A549 (cell line): ENCODE data around the gene SLC24A3. TPM values are rescaled to one million over a fixed set of nuclear protein-coding genes. Genes with fewer than 3 reads are reported as not detected.
A peak's percentile ranks its signal among the peaks of the same experiment; 100 is the strongest.

Source experiments
- ATAC-seq, 2 experiments: fragments of 200-7000 bp in 1 of 2; fragments of >200 bp in 1 of 2; cut with Nextera tagmentation in 1 of 2; cut with Tn5 transposase in 1 of 2; 3 replicates each; pipeline versions ENCODE4 v1.8.0 to v1.9.1; 2018 to 2020; ENCODE audit warnings: mild to moderate bottlenecking in 1 of 2, moderate library complexity in 1 of 2
- CTCF ChIA-PET: fragments of 300-600 bp; sonication (Branson Sonifier 250); formaldehyde crosslinking; extraction: SDS; loops from one replicate; lab custom pipeline; 2021; ENCODE audit warnings: antibody characterized with exemption, inconsistent platforms; lab: Yijun Ruan, JAX
- POLR2A ChIA-PET: fragments of 350-600 bp; formaldehyde crosslinking; extraction: SDS; loops from one replicate; lab custom pipeline; 2021; ENCODE audit warnings: antibody characterized with exemption, inconsistent platforms; lab: Yijun Ruan, JAX
- DNase-seq, 2 experiments: peaks; one replicate each; pipeline versions ENCODE4 v3.0.0 to v3.0.0-alpha.2; 2011 to 2016; ENCODE audit warnings: low read depth in 1 of 2, low spot score in 1 of 2
- FAIRE-seq: peaks from 2 replicates; lab custom pipeline; 2011; peaks lifted over from hg19 to GRCh38; lab: Jason Lieb, UNC
- H3K27ac ChIP-seq, 2 experiments: fragments of >200 bp; sonication (Bioruptor Twin); formaldehyde crosslinking; 3 replicates each; pipeline ENCODE4 v1.5.1; 2016 to 2017
- H3K4me1 ChIP-seq: fragments of >200 bp; sonication (Bioruptor Twin); formaldehyde crosslinking; 3 replicates; pipeline ENCODE4 v1.6.1; 2016
- H3K4me2 ChIP-seq: fragments of >200 bp; sonication (Bioruptor Twin); formaldehyde crosslinking; 3 replicates; pipeline ENCODE4 v1.6.1; 2016
- H3K4me3 ChIP-seq: fragments of >200 bp; sonication (Bioruptor Twin); formaldehyde crosslinking; 3 replicates; pipeline ENCODE4 v1.5.1; 2016
- H3K9me3 ChIP-seq: fragments of >200 bp; sonication (Bioruptor Twin); formaldehyde crosslinking; 3 replicates; pipeline ENCODE4 v1.6.1; 2016
- BCL3 ChIP-seq: fragments of >200 bp; sonication (Bioruptor Twin); formaldehyde crosslinking; IDR thresholded peaks from 3 replicates; pipeline ENCODE4 v1.6.1; 2016
- CBX2 ChIP-seq: fragments of 200-600 bp; sonication (generic); IDR thresholded peaks from 2 replicates; pipeline ENCODE4 v1.6.1; 2016; ENCODE audit warnings: low read depth, mild to moderate bottlenecking, borderline replicate concordance
- CBX8 ChIP-seq: fragments of 200-600 bp; sonication (generic); IDR thresholded peaks from 2 replicates; pipeline ENCODE4 v1.6.1; 2016
- CHD2 ChIP-seq: fragments of 150-350 bp; IDR thresholded peaks from 2 replicates; pipeline ENCODE4 v1.6.1; 2014; ENCODE audit warnings: low read length; ENCODE audit not compliant: partially characterized antibody
- CHD4 ChIP-seq: fragments of 200-600 bp; sonication (generic); IDR thresholded peaks from 2 replicates; pipeline ENCODE4 v1.6.1; 2016; ENCODE audit warnings: antibody characterized with exemption, mild to moderate bottlenecking, borderline replicate concordance
- EHF ChIP-seq: fragments of 250-450 bp; sonication (Bioruptor Pico); IDR thresholded peaks from 2 replicates; pipeline ENCODE4 v1.5.0; 2020; ENCODE audit warnings: mild to moderate bottlenecking
- ESRRA ChIP-seq: fragments of 150-350 bp; IDR thresholded peaks from 2 replicates; pipeline ENCODE4 v1.6.1; 2014; ENCODE audit warnings: mild to moderate bottlenecking, low read length, borderline replicate concordance
- FOSB ChIP-seq: fragments of 250-450 bp; sonication (Bioruptor Pico); IDR thresholded peaks from 2 replicates; pipeline ENCODE4 v1.5.0; 2020; ENCODE audit warnings: mild to moderate bottlenecking, moderate library complexity
- GATA3 ChIP-seq: IDR thresholded peaks from 2 replicates; pipeline ENCODE4 v1.6.1; 2012; ENCODE audit warnings: borderline replicate concordance
- HDAC2 ChIP-seq: fragments of 200-600 bp; sonication (generic); IDR thresholded peaks from 2 replicates; pipeline ENCODE4 v1.6.1; 2016
- HEYL ChIP-seq: fragments of 250-450 bp; sonication (Bioruptor Pico); IDR thresholded peaks from 2 replicates; pipeline ENCODE4 v1.8.0; 2021; ENCODE audit warnings: mild to moderate bottlenecking, moderate library complexity
- HOXA7 ChIP-seq: fragments of 250-450 bp; sonication (Bioruptor Pico); IDR thresholded peaks from 2 replicates; pipeline ENCODE4 v1.5.0; 2020; ENCODE audit warnings: mild to moderate bottlenecking, moderate library complexity
- HOXB13 ChIP-seq: fragments of 250-450 bp; sonication (Bioruptor Pico); IDR thresholded peaks from 2 replicates; pipeline ENCODE4 v1.5.0; 2020; ENCODE audit warnings: low read depth, mild to moderate bottlenecking, moderate library complexity
- HOXB5 ChIP-seq: fragments of 250-450 bp; sonication (Bioruptor Pico); IDR thresholded peaks from 2 replicates; pipeline ENCODE4 v1.5.0; 2020; ENCODE audit warnings: mild to moderate bottlenecking, moderate library complexity
- JUNB ChIP-seq: fragments of >200 bp; sonication (Bioruptor Twin); formaldehyde crosslinking; IDR thresholded peaks from 2 replicates; pipeline ENCODE4 v1.6.1; 2016
- KDM5A ChIP-seq: fragments of 200-600 bp; sonication (generic); IDR thresholded peaks from 2 replicates; pipeline ENCODE4 v1.6.1; 2016; ENCODE audit warnings: antibody characterized with exemption, mild to moderate bottlenecking
- MAX ChIP-seq: IDR thresholded peaks from 2 replicates; pipeline ENCODE4 v1.6.1; 2012
- MAZ ChIP-seq: fragments of 150-350 bp; IDR thresholded peaks from 2 replicates; pipeline ENCODE4 v1.6.1; 2014; ENCODE audit warnings: antibody characterized with exemption, low read depth, low read length, borderline replicate concordance
- PHF8 ChIP-seq: fragments of 200-600 bp; sonication (generic); IDR thresholded peaks from 2 replicates; pipeline ENCODE4 v1.6.1; 2016; ENCODE audit warnings: low read depth, mild to moderate bottlenecking, antibody characterized with exemption, moderate library complexity, borderline replicate concordance
- RNF2 ChIP-seq: fragments of 200-600 bp; sonication (generic); IDR thresholded peaks from 2 replicates; pipeline ENCODE4 v1.6.1; 2016; ENCODE audit warnings: low read depth, mild to moderate bottlenecking, antibody characterized with exemption, moderate library complexity, borderline replicate concordance
- SREBF2 ChIP-seq: fragments of 450-650 bp; IDR thresholded peaks from 2 replicates; pipeline ENCODE4 v1.6.1; 2014; ENCODE audit warnings: mild to moderate bottlenecking, moderate library complexity
- TFCP2L1 ChIP-seq: fragments of 250-450 bp; sonication (Bioruptor Pico); IDR thresholded peaks from 2 replicates; pipeline ENCODE4 v1.5.0; 2021; ENCODE audit warnings: mild to moderate bottlenecking
- TP53 ChIP-seq: fragments of 250-450 bp; sonication (Bioruptor Pico); IDR thresholded peaks from 2 replicates; pipeline ENCODE4 v1.5.0; 2021; ENCODE audit warnings: mild to moderate bottlenecking, moderate library complexity
- WGBS: methylation state at CpG from one replicate; pipeline ENCODE4 v1.1.6; 2017; ENCODE audit errors: missing lambda C conversion rate; 5-methylcytosine and 5-hydroxymethylcytosine counted together
- polyA plus RNA-seq, 4 experiments: library from polyadenylated mRNA; depleted of rRNA in 3 of 4; stranded (reverse); fragments of >200 nt; fragmentation: RNase III in 1 of 4; extraction: RNeasy Plus Mini Kit Qiagen cat#74134 plus additional on column Dnase treatment in 1 of 4; gene quantifications; 2 replicates in 3 of 4; 3 replicates in 1 of 4; pipeline ENCODE4 v1.2.3, GENCODE V29; 2011 to 2017
- TF ChIP-seq, protein P1 (sequence below): fragments of >200 bp; sonication (Bioruptor Twin); formaldehyde crosslinking; IDR thresholded peaks from 3 replicates; pipeline ENCODE4 v1.5.1; 2016
- TF ChIP-seq, protein P2 (sequence below): IDR thresholded peaks from 2 replicates; pipeline ENCODE4 v1.6.1; 2012; ENCODE audit warnings: low read depth, borderline replicate concordance

The SLC24A3 gene
- polyA plus RNA-seq, 2 of the 4 experiments (the other 2 are of a cell fraction), result 0.08 TPM; not detected in 1

DNA sequence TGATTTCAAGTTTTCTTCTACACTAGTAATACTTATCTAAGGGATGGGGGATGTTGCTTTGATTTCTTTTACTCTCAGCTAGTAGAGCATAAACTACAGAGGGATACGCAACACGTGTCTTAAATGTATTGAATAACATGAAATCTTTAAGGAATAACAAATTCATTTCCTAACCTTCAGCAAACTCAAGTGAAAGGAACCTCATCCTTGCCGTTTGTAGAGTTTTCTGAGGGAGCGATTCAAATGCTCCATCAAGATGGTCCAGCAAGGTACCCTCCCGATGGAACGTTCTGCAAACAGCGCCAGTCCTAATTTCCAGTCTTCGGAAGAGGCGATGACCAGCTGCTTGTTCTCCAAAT, 450.2 kb downstream of the SLC24A3 start:
- no peak overlapping the region for H3K4me3 ChIP-seq
- CTCF ChIA-PET, result interaction anchor here (0.7 to 7.5 kb wide), 51 partner anchors 11 to 1380 kb away, joined by 3 to 74 read pairs (median 4); partner anchors contain the start of genes CFAP61 and CRNKL1
- DNase-seq, result no peak
- TF ChIP-seq TP53 (CRISPR knock-in tag) (no peak), CBX8 (no peak), HEYL (CRISPR knock-in tag) (no peak), GATA3 (no peak)
- TF ChIP-seq, protein P1, sequence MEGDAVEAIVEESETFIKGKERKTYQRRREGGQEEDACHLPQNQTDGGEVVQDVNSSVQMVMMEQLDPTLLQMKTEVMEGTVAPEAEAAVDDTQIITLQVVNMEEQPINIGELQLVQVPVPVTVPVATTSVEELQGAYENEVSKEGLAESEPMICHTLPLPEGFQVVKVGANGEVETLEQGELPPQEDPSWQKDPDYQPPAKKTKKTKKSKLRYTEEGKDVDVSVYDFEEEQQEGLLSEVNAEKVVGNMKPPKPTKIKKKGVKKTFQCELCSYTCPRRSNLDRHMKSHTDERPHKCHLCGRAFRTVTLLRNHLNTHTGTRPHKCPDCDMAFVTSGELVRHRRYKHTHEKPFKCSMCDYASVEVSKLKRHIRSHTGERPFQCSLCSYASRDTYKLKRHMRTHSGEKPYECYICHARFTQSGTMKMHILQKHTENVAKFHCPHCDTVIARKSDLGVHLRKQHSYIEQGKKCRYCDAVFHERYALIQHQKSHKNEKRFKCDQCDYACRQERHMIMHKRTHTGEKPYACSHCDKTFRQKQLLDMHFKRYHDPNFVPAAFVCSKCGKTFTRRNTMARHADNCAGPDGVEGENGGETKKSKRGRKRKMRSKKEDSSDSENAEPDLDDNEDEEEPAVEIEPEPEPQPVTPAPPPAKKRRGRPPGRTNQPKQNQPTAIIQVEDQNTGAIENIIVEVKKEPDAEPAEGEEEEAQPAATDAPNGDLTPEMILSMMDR, result 0 out of 3 replicates have a peak, but pooled peaks have one; percentile 20
- TF ChIP-seq, all 56 proteins: peak for 1
- Histone ChIP-seq H3K27ac (no peak overlapping the region), H3K4me2 (no peak overlapping the region), H3K9me3 (no peaks in the 10 kb centered on the region), H3K4me1 (no peaks in the 10 kb centered on the region)
- WGBS, result 27% methylated on average over 9 of the region's 9 CpGs
- POLR2A ChIA-PET, result no interaction called here
- peak in 1 of 2 experiments; percentile 18; a peak in 2 of 6 replicates for ATAC-seq
- FAIRE-seq, result no peak

GRCh38 chr20:19668418-19668817, 456.0 kb downstream of the SLC24A3 start:
- 46% methylated on average over 3 of the region's 3 CpGs for WGBS
- DNase-seq (no peak), FAIRE-seq (no peak), ATAC-seq (no peak)
- Histone ChIP-seq H3K4me3 (no peak overlapping the region), H3K9me3 (no peaks in the 10 kb centered on the region), H3K4me1 (no peaks in the 10 kb centered on the region), H3K4me2 (no peak overlapping the region), H3K27ac (no peak overlapping the region)
- no peak for TF ChIP-seq CHD4
- ChIA-PET CTCF (no interaction called here), POLR2A (no interaction called here)

DNA sequence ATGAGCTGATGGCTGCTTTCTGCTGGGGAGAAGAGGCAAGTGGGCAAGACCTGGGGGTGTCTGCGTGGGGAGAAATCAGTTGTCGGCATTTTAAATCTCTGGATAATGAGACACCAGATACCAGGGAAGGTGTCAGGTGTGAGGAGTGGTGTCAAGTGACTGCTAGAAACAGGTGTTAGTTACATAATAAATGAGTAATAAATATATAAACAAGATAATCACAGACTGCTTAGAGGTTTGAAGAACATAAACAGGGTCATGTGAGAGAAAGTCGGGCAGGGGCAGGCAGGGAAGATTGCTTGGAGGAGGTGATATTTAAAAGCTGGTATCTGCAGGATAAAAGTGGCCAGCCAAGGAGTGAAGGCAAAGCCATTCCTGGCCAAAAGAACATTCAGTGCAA, 458.4 kb downstream of the SLC24A3 start:
- WGBS, result 58% methylated on average over 3 of the region's 3 CpGs

DNA sequence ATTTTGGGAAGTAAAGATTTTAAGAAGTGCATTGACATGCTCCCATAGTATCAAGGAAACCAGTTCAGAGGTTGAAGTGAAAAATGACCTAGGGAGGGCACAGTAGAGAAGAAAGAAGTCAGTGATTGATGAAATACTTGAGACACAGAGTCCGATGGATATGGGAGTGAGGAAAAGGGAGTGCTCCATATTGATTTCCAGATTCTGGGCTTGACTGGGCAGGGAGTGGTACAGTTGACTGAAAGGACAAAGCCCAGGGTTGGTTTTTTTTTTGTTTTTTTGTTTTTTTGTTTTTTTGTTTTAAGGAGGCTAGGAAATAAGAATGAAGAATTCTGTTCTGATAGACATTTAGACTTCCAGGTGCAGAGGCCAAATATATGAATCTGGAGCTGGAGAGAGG, 458.9 kb downstream of the SLC24A3 start:
- DNase-seq, result no peak
- Histone ChIP-seq H3K4me1 (no peaks in the 10 kb centered on the region), H3K9me3 (no peaks in the 10 kb centered on the region), H3K4me3 (no peak overlapping the region), H3K27ac (no peak overlapping the region), H3K4me2 (no peak overlapping the region)
- TF ChIP-seq TFCP2L1, result no peak
- no peak for TF ChIP-seq FOSB (CRISPR knock-in tag)
- TF ChIP-seq, protein P2, sequence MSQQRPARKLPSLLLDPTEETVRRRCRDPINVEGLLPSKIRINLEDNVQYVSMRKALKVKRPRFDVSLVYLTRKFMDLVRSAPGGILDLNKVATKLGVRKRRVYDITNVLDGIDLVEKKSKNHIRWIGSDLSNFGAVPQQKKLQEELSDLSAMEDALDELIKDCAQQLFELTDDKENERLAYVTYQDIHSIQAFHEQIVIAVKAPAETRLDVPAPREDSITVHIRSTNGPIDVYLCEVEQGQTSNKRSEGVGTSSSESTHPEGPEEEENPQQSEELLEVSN, result no peak
- no peak for TF ChIP-seq ESRRA
- no peak for TF ChIP-seq PHF8
- no peak for TF ChIP-seq CHD2
- no peak for TF ChIP-seq EHF
- 51% methylated on average over 1 of the region's 1 CpG for WGBS
- CTCF ChIA-PET, result interaction anchor here (0.9 kb wide), 1 partner anchor 247 kb away, joined by 3 read pairs; no protein-coding TSS in a partner anchor
- ATAC-seq, result no peak
- POLR2A ChIA-PET, result no interaction called here
- FAIRE-seq, result no peak

More for the DNA sequence above, 458.4 kb downstream of the SLC24A3 start:
- Histone ChIP-seq H3K4me3 (no peak overlapping the region), H3K4me1 (no peaks in the 10 kb centered on the region), H3K9me3 (no peaks in the 10 kb centered on the region), H3K4me2 (no peak overlapping the region), H3K27ac (no peak overlapping the region)
- CTCF ChIA-PET, result no interaction called here
- POLR2A ChIA-PET, result no interaction called here
- TF ChIP-seq CBX2, result no peak
- no peak for TF ChIP-seq MAZ
- no peak for TF ChIP-seq HOXB13
- no peak for TF ChIP-seq HDAC2
- TF ChIP-seq HOXA7 (CRISPR knock-in tag), result no peak
- no peak for TF ChIP-seq JUNB
- no peak for TF ChIP-seq KDM5A
- no peak for TF ChIP-seq BCL3
- TF ChIP-seq SREBF2, result no peak
- no peak for TF ChIP-seq RNF2
- TF ChIP-seq HOXB5 (CRISPR knock-in tag), result no peak
- no peak for TF ChIP-seq FOSB (CRISPR knock-in tag)
- TF ChIP-seq MAX, result no peak
- DNase-seq (no peak), FAIRE-seq (no peak), ATAC-seq (no peak)
